Body of pancreas (tissue), 4 donors: Measurements from ENCODE around the gene RHOBTB1. TPM values are rescaled to one million over a fixed set of nuclear protein-coding genes. Genes with fewer than 3 reads are reported as not detected.

Experiments
- ATAC-seq: fragments of 150-250 bp; one replicate; pipeline ENCODE4 v1.9.1; 2016
- DNase-seq, 4 donors: peaks; one replicate each; pipeline ENCODE4 v3.0.0-alpha.2; 2019
- H3K27ac ChIP-seq, 4 donors: fragments of 200-600 bp; sonication (generic); 1 replicate in 3 of 4; 2 replicates in 1 of 4; pipeline versions ENCODE4 v1.5.1 to v1.6.1; 2016 to 2019; ENCODE audit warnings: mild to moderate bottlenecking in 1 of 4, mixed read lengths in 1 of 4, moderate library complexity in 1 of 4
- H3K27me3 ChIP-seq, 2 donors: fragments of 200-600 bp; sonication (generic); one replicate each; pipeline ENCODE4 v1.6.0; 2016; ENCODE audit warnings: mild to moderate bottlenecking in 1 of 2
- H3K36me3 ChIP-seq, 2 donors: fragments of 200-600 bp; sonication (generic); replicated peaks in 1 of 2; 2 replicates each; pipeline ENCODE4 v1.5.1; 2016; ENCODE audit warnings: low read depth in 2 of 2; ENCODE audit not compliant: insufficient read depth in 1 of 2
- H3K4me1 ChIP-seq: fragments of 200-600 bp; sonication (generic); one replicate; pipeline ENCODE4 v1.6.0; 2016
- H3K4me3 ChIP-seq, 2 donors: fragments of 200-600 bp; sonication (generic); 1 replicate in 1 of 2; 2 replicates in 1 of 2; pipeline ENCODE4 v1.5.1; 2016 to 2019
- H3K9me3 ChIP-seq, 3 donors: fragments of 200-600 bp; sonication (generic); 1 replicate in 2 of 3; 2 replicates in 1 of 3; pipeline ENCODE4 v1.5.1; 2016
- CTCF ChIP-seq, 7 experiments: fragments of 450-650 bp in 4 of 7; fragments of 200-600 bp in 3 of 7; sonication (generic) in 3 of 7; IDR thresholded peaks; one replicate each; pipeline ENCODE4 v1.5.1; 2016 to 2019; ENCODE audit warnings: antibody characterized with exemption in 7 of 7
- POLR2A ChIP-seq, 3 donors: fragments of 450-650 bp; IDR thresholded peaks; one replicate each; pipeline ENCODE4 v1.6.1; 2016; ENCODE audit warnings: antibody characterized with exemption in 3 of 3, mild to moderate bottlenecking in 2 of 3
- WGBS, 2 donors: methylation state at CpG; one replicate each; pipeline ENCODE4 v1.1.5; 2017; 5-methylcytosine and 5-hydroxymethylcytosine counted together
- intact Hi-C: fragments of 100-400 bp; cut with DNase I; formaldehyde crosslinking; loops from one replicate; pipeline ENCODE4 v1.15.1; 2023
- total RNA-seq, 2 donors: library from RNA; depleted of rRNA; stranded (reverse); fragments of >200 nt; gene quantifications; one replicate each; pipeline ENCODE4 v1.1.0, GENCODE V29; 2016

Gene RHOBTB1
- total RNA-seq, 2 donors from 2014 or later = 5.9 to 12.2 TPM

GRCh38 chr10:60870416-60870728 lies 73.6 kb downstream of the RHOBTB1 start:
- no peaks in the 10 kb centered on the region for H3K9me3 ChIP-seq
- WGBS, 2 donors = 100% methylated on average over 2 of the region's 2 CpGs
- TF ChIP-seq CTCF (IDR thresholded peaks at IDR 0.05) (peak in 1 of 7 experiments; percentile 17), POLR2A (IDR thresholded peaks at IDR 0.05) (no peak)
- no peak overlapping the region for H3K27ac ChIP-seq
- H3K36me3 ChIP-seq = peaks cover 0 to 3% of the 10 kb centered on the region in 2 donors
- intact Hi-C loops = no loop called here
- no peak for ATAC-seq
- no peaks in the 10 kb centered on the region for H3K4me1 ChIP-seq
- H3K27me3 ChIP-seq = no peaks in the 10 kb centered on the region
- H3K4me3 ChIP-seq = no peak overlapping the region
- no peak for DNase-seq

GRCh38 chr10:60869652-60870415 lies 74.2 kb downstream of the RHOBTB1 start:
- TF ChIP-seq POLR2A (IDR thresholded peaks at IDR 0.05) (no peak), CTCF (IDR thresholded peaks at IDR 0.05) (no peak)
- ATAC-seq = no peak
- no peak overlapping the region for H3K4me3 ChIP-seq

GRCh38 chr10:60868946-60869345 lies 75.0 kb downstream of the RHOBTB1 start:
- peaks cover 0 to 3% of the 10 kb centered on the region in 2 donors for H3K36me3 ChIP-seq
- TF ChIP-seq POLR2A (IDR thresholded peaks at IDR 0.05) (no peak), CTCF (IDR thresholded peaks at IDR 0.05) (no peak)
- H3K4me3 ChIP-seq = no peak overlapping the region
- H3K9me3 ChIP-seq = no peaks in the 10 kb centered on the region
- no peaks in the 10 kb centered on the region for H3K4me1 ChIP-seq
- H3K27ac ChIP-seq = no peak overlapping the region
- 100% methylated on average over 1 of the region's 1 CpG for WGBS, 2 donors
- no peak for DNase-seq
- ATAC-seq = no peak
- H3K27me3 ChIP-seq = no peaks in the 10 kb centered on the region
- intact Hi-C loops = no loop called here

More at GRCh38 chr10:60869652-60870415, 74.2 kb downstream of the RHOBTB1 start:
- peaks cover 0 to 3% of the 10 kb centered on the region in 2 donors for H3K36me3 ChIP-seq
- intact Hi-C loops = no loop called here
- H3K9me3 ChIP-seq = no peaks in the 10 kb centered on the region
- H3K4me1 ChIP-seq = no peaks in the 10 kb centered on the region
- DNase-seq = no peak
- H3K27me3 ChIP-seq = no peaks in the 10 kb centered on the region
- H3K27ac ChIP-seq = no peak overlapping the region
- WGBS, 2 donors = 76 to 82% methylated on average over 6 of the region's 6 CpGs

DNA sequence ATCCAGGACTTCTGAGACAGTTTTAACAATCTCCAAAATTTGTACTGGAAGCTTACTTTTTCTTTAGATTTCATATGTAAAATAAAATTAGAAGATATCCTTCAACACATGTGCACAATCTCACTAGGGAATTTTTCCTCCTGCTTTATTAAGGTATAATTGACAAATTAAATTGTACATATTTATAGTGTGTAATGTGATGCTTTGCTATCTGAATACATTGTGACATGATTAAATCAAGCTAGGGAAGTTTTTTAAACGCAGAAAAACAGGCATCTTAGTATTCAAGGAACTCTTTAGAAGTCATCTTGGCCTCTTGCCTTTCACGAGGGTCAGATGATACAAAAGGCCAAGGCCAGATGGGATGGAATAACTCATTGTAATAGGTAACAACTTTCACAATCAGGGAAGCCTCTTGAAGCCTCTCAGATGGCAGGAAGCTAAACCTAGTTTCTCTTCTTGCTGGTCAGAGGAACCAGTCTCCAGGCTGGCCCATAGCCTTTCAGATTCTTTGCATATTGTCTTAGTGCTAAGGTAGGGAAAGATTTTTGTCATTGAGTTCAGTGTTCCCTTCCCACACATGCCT lies 78.7 kb downstream of the RHOBTB1 start:
- intact Hi-C loops = no loop called here
- H3K9me3 ChIP-seq = no peaks in the 10 kb centered on the region
- DNase-seq (no peak), ATAC-seq (no peak)
- H3K36me3 ChIP-seq = no peaks in the 10 kb centered on the region
- WGBS, 2 donors = 44 to 54% methylated on average over 2 of the region's 2 CpGs
- H3K27ac ChIP-seq = no peak overlapping the region
- no peak overlapping the region for H3K4me3 ChIP-seq
- TF ChIP-seq CTCF (IDR thresholded peaks at IDR 0.05) = no peak
- TF ChIP-seq POLR2A (IDR thresholded peaks at IDR 0.05) = no peak
- no peaks in the 10 kb centered on the region for H3K27me3 ChIP-seq
- no peaks in the 10 kb centered on the region for H3K4me1 ChIP-seq

- intact Hi-C loops = no loop called here
- 76% methylated on average over 5 of the region's 5 CpGs for WGBS, 2 donors
Observed at GRCh38 chr10:60863796-60864195, 80.2 kb downstream of the RHOBTB1 start.

More at GRCh38 chr10:60863796-60864195, 80.2 kb downstream of the RHOBTB1 start:
- Histone ChIP-seq H3K4me3 (no peak overlapping the region), H3K4me1 (no peaks in the 10 kb centered on the region), H3K27me3 (no peaks in the 10 kb centered on the region), H3K36me3 (no peaks in the 10 kb centered on the region), H3K9me3 (no peaks in the 10 kb centered on the region), H3K27ac (no peak overlapping the region)
- TF ChIP-seq POLR2A (IDR thresholded peaks at IDR 0.05) (no peak), CTCF (IDR thresholded peaks at IDR 0.05) (no peak)
- DNase-seq = no peak
- no peak for ATAC-seq
